ENCODE measurements around the gene TRERF1.
"Not testable (repeated sequence)": the region's sequence is repeated elsewhere in the genome, so short reads cannot be mapped to it uniquely, and the experiment has no call there.

The TRERF1 gene

GRCh38 chr6:42337985-42338743 is 113.6 kb downstream of the TRERF1 start:
- DNase-seq (ENCODE audit: low spot score) = no peak

- DNase-seq (ENCODE audit: low spot score) = no peak
Measured at GRCh38 chr6:42336431-42336830, 115.3 kb downstream of the TRERF1 start.

DNA sequence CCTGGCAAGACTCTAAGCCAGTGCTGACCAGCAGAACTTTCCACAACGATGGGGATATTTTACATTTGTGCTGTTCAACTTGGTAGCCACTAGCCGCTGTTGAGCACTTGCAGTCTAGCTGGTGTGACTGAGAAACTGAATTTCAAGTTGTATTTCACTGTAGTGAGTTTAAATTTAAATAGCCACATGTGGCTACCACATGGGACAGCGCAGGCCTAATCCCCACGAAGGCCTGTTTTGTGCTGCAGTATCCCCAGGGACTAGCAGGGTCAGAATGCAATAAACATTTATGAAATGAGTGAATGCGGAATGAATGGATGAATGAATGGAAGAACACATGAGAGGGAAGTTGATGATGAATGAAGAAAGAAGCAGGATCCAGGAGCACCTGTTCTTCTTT is 115.8 kb downstream of the TRERF1 start:
- DNase-seq (ENCODE audit: low spot score) = no peak

DNA sequence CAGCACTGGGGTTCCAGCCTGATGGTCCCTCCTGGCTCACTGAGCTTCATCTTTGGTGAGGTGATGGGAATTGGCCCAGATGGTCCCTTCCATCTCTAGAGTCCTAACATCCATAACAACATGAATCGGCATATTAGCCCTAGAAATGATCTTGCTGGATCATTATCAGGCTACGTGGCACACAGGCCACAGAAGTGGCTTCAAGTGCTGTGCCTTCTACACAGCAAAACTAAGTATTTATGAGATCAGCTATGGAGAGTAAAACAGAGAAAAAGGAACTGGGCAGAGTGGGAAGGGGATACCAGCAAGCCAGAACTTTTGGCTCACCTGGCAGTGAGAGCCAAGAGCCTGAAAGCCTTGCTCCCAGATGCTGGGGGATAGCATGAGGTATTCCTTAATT is 116.9 kb downstream of the TRERF1 start:
- no peak for DNase-seq (ENCODE audit: low spot score)

GRCh38 chr6:42333612-42334011 is 118.1 kb downstream of the TRERF1 start:
- DNase-seq (ENCODE audit: low spot score) = no peak

DNA sequence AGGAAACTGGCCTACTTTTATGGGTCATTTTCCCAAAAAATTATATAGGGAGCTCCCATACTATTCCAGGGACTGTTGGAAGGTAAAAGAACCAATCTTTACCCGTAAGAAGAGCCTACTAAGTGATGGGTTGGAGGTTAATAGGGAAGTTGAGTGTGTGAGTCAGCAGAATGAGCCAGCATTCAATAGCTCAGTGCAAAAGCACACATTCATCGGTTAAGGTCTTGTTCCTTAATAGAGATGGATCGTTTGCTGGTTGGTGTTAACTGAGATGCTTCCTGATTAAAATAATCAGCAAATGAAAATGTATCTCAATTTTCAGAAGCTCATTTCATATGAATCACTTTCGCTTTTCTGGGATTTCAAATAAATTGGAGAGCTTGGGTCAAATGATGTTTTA is 118.8 kb downstream of the TRERF1 start:
- DNase-seq (ENCODE audit: low spot score) = no peak

- no peak for DNase-seq (ENCODE audit: low spot score)
Measured at GRCh38 chr6:42331019-42331418, 120.7 kb downstream of the TRERF1 start.

GRCh38 chr6:42326248-42326647 is 125.5 kb downstream of the TRERF1 start:
- no peak for DNase-seq (ENCODE audit: low spot score)

GRCh38 chr6:42324656-42325324 is 126.9 kb downstream of the TRERF1 start:
- DNase-seq (ENCODE audit: low spot score) = not testable (repeated sequence)

- DNase-seq (ENCODE audit: low spot score) = no peak
Measured at GRCh38 chr6:42322676-42323075, 129.1 kb downstream of the TRERF1 start.

DNA sequence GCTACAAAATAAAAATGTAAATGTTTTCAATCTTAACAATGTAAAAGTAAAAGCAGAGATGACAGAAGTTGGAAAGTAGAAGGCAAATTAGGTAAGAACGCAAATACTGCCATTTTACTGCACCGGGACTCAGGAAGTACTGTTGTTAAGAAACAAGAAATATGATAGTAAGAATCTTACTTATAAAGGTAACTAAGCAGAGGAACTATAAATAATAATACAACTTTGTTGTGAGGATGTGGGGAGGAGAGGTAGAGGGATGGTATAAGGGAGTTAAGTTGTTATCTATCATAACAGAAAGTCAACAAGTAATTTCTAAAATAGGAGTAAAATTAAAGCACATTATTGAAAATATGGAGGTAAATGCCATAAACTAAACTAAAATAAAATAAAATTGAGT is 129.8 kb downstream of the TRERF1 start:
- DNase-seq (ENCODE audit: low spot score) = no peak

DNA sequence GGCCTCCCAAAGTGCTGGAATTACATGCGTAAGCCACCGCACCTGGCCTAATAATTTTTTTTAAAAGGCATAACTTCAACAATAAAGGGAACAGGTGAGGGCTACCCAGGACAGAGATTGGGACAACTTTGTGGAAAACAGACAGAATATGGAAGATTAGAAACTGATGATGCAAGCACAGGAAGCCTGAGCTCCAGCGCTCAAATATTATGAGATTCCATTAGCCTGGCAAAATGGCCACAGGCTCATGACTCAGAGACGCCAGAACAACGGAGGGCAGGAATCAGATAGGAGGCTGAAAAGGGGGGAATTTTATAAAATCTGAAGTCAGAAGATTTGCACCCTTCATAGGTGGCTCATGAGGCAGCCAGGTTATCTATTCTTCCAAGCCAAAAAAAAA is 131.0 kb downstream of the TRERF1 start:
- DNase-seq (ENCODE audit: low spot score) = no peak

DNA sequence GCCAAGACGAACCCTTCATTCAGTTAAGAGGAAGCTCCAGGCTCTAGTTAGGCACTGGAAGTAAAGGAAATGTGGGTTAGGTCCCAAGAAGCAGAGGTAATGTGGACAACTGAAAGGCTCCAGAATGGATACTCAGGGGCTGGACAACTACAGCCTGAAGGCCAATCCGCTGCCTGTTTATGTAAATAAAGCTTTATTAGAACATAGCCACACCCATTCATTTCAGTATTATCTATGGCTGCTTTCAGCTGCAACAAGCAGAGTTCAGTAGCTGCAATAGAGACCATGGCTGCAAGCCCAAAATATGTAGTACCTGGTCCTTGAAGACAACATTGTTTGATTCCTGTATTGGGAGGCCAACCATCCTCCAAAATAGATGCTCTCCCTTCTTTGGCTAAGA is 133.2 kb downstream of the TRERF1 start:
- DNase-seq (ENCODE audit: low spot score) = no peak

DNA sequence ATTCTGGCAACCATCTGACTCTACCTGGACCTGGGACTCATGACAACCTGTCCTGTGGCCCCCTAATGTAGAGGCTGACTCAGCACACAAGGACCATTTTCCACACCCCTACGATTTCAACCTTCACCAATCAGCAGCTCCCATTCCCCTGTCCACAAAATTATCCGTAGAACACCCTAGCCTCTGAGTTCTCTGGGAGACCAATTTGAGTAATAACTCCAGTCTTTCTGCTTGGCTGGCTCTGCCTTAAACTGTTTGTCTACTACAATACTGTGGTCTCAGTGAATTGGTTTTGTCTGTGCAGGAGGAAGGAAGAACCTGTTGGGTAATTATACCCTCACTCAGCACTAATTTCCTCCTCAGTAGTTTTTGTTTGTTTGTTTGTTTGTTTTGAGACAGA is 134.7 kb downstream of the TRERF1 start:
- DNase-seq (ENCODE audit: low spot score) = no peak

DNA sequence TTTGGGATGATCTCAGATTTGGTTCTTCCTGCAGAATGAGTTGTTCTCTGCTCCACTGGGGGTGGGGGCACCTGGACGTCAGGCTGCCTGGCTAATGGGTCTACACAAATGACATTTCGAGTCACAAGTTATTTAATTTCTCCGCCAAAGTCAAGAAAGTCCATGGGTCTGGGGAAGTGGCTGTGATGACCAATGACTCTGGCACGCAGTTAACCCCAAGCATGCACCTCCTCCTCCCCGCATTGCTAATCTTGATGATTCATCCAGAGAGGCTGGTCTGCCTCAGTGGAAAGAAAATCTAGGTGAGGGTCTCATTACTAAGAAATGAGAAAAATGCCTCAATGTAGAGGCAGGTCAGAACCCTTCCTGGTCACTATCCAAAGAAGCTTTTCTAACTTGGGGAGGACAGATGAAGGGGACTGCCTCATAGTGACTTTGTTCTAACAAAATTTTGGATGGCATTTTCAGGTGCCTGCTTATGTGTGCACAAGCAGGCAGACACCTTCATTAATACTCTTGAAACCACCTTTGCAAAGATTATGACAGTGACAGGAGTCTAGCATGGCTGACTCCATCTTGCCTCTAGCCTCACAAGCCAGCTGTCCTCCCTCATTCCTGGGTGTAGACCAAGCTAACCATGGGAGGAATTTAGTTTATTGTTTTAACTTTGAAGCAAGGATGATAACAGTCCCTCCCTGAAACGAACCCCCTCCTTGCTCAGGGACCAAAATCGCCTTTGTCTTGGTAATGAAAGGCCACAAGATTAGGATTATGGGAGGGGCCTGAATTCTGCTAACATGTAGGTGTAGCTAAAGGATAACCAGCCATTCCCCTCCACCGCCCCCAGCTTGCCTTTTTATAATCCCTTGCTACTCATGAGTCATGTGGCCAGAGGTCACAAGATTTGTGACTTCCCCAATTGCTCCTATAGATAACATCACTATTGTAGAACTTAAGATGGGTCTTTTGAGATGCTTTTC is 135.4 kb downstream of the TRERF1 start:
- DNase-seq (ENCODE audit: low spot score) = peak; percentile 85

- no peak for DNase-seq (ENCODE audit: low spot score)
Measured at GRCh38 chr6:42315259-42315990, 136.3 kb downstream of the TRERF1 start.

DNA sequence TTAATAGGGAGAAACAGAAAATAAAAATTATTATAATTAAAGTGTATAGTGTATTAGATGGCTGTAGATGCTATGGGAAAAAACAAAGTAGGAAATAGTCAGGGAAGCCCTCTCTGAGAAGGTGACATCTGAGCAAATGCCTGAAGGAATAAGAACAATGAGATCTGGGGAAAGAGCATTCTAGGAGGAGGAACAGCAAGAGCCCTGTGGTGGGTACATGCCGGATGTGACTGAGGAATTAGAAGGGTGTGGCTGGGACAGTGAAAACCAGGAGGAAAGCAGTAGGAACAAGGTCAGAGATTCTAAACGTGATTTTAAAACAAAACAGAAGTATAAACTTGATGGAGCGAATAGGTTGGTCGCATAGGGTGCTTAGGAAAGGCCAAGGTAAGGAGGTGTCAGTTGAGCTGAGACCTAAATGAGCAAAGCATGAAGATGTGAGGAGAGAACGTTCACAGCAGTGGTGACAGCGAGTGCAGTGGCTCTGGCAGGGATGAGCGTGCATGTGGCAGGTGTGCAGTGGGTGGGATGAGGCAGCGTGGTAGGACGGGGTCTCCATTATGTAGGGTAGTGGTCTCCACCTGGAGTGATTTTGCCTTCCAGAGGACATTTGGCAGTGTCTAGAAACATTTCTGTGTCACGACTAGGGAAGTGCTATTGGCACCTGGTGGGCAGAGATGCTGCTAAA is 137.0 kb downstream of the TRERF1 start:
- DNase-seq (ENCODE audit: low spot score) = no peak

DNA sequence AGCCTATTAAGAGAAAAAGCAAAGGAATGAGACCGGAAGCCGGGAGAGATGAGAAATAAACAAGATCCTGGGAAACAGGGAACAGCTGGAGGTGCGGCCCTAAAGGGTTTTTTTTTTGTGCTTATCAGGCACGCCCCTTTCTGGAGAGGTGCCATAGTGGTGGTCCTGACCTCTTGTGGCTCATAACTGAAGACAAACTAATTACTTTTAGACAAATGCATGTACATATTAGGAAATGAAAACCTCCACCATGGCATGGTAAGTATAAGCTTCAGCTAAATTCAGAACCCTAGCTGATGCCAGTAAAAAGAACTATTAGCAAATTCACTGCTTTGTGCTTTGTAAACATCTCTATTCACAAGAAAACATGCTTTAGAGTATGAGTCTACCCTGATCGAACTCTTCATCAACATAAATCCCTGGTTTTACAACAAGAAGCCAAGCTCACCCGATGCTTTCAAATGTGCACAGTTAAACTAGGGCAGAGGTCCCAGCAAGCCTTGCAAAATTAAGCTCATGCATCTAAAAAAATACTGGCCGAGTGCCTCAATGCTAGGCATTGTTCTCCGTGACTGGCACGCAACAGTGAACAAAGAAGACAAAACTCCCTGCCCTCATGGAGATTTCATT is 137.7 kb downstream of the TRERF1 start:
- peak; percentile 39 for DNase-seq (ENCODE audit: low spot score)

DNA sequence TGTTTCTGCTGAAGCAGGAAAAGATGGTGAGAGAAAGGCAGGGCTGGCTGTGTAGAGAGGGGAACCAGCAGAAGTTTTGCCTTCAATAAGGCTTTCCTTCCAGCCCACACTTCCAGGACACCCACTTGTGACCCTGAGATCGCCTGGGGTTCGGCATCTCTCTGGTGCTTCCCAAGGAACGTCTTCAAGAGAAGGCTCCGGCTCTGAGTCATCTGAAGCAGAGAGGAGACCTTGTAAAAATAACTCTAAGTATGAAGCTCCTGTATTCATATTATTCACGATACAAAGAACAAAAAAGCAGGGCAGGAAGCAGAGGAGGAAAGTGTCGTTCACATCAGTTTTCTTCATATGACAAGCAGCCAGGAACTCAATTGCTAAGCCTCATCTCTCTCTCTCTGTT is 138.7 kb downstream of the TRERF1 start:
- peak; percentile 46 for DNase-seq (ENCODE audit: low spot score)

GRCh38 chr6:42307141-42307470 is 144.6 kb downstream of the TRERF1 start:
- DNase-seq (ENCODE audit: low spot score) = no peak
